SK-N-SH treated with all-trans-retinoic acid at 6 μM for 48 hours (cell line): Measurements from ENCODE around the gene UBXN11.
"Not testable (repeated sequence)": the region's sequence is repeated elsewhere in the genome, so short reads cannot be mapped to it uniquely, and the experiment has no call there.

Source experiments
- ATAC-seq: fragments of 200-7000 bp; cut with Tn5 transposase; 3 replicates; pipeline ENCODE4 v1.9.1; 2020; ENCODE audit warnings: mild to moderate bottlenecking, moderate library complexity
- ARNTL ChIP-seq: fragments of 450-650 bp; formaldehyde crosslinking; IDR thresholded peaks from 2 replicates; pipeline ENCODE4 v1.5.0; 2020; ENCODE audit warnings: low read depth, mild to moderate bottlenecking, moderate library complexity, borderline replicate concordance
- BACH2 ChIP-seq: fragments of 250-450 bp; sonication (Bioruptor Pico); IDR thresholded peaks from 2 replicates; pipeline ENCODE4 v1.9.0; 2021; ENCODE audit warnings: mild to moderate bottlenecking, borderline replicate concordance
- CSDC2 ChIP-seq: fragments of 250-450 bp; sonication (Bioruptor Pico); IDR thresholded peaks from 2 replicates; pipeline ENCODE4 v1.5.0; 2020; ENCODE audit warnings: mild to moderate bottlenecking, moderate library complexity
- ESRRG ChIP-seq: fragments of 250-450 bp; sonication (Bioruptor Pico); IDR thresholded peaks from 2 replicates; pipeline ENCODE4 v1.6.1; 2021; ENCODE audit warnings: mild to moderate bottlenecking
- OSR1 ChIP-seq: fragments of 250-450 bp; sonication (Bioruptor Pico); IDR thresholded peaks from 2 replicates; pipeline ENCODE4 v1.8.0; 2022; ENCODE audit warnings: moderate library complexity, mild to moderate bottlenecking, inconsistent platforms
- RARB ChIP-seq: fragments of 250-450 bp; sonication (Bioruptor Pico); IDR thresholded peaks from 2 replicates; pipeline ENCODE4 v1.8.0; 2021; ENCODE audit warnings: mild to moderate bottlenecking, moderate library complexity
- SNAI2 ChIP-seq: fragments of 250-450 bp; sonication (Bioruptor Pico); IDR thresholded peaks from 2 replicates; pipeline ENCODE4 v1.5.0; 2020; ENCODE audit warnings: mild to moderate bottlenecking, moderate library complexity
- TCF4 ChIP-seq: fragments of 250-450 bp; sonication (Bioruptor Pico); IDR thresholded peaks from 2 replicates; pipeline ENCODE4 v1.8.0; 2021; ENCODE audit warnings: mild to moderate bottlenecking, moderate library complexity, borderline replicate concordance
- TOX ChIP-seq: fragments of 250-450 bp; sonication (Bioruptor Pico); IDR thresholded peaks from 2 replicates; pipeline ENCODE4 v1.8.0; 2021; ENCODE audit warnings: mild to moderate bottlenecking, moderate library complexity, borderline replicate concordance
- TSHZ2 ChIP-seq: fragments of 250-450 bp; sonication (Bioruptor Pico); IDR thresholded peaks from 2 replicates; pipeline ENCODE4 v1.5.0; 2020; ENCODE audit warnings: mild to moderate bottlenecking, moderate library complexity
- ZC3H10 ChIP-seq: fragments of 250-450 bp; sonication (Bioruptor Pico); IDR thresholded peaks from 2 replicates; pipeline ENCODE4 v1.5.1; 2021; ENCODE audit warnings: mild to moderate bottlenecking, moderate library complexity
- ZFP3 ChIP-seq: fragments of 250-450 bp; sonication (Bioruptor Pico); IDR thresholded peaks from 2 replicates; pipeline ENCODE4 v1.5.0; 2020; ENCODE audit warnings: mild to moderate bottlenecking, moderate library complexity
- ZFP30 ChIP-seq: fragments of 450-650 bp; formaldehyde crosslinking; IDR thresholded peaks from 2 replicates; pipeline ENCODE4 v1.5.0; 2022; ENCODE audit warnings: mild to moderate bottlenecking, moderate library complexity
- ZNF565 ChIP-seq: fragments of 450-650 bp; formaldehyde crosslinking; conservative IDR thresholded peaks from 2 replicates; pipeline ENCODE4 v1.5.0; 2020; ENCODE audit warnings: low read depth, mild to moderate bottlenecking, moderate library complexity
- ZNF70 ChIP-seq: fragments of 450-650 bp; formaldehyde crosslinking; IDR thresholded peaks from 2 replicates; pipeline ENCODE4 v1.5.0; 2020; ENCODE audit warnings: mild to moderate bottlenecking, moderate library complexity
- ZNF8 ChIP-seq: fragments of 450-650 bp; formaldehyde crosslinking; IDR thresholded peaks from 2 replicates; pipeline ENCODE4 v1.5.0; 2020; ENCODE audit warnings: mild to moderate bottlenecking, moderate library complexity
- TF ChIP-seq, protein P1 (sequence below): fragments of 250-450 bp; sonication (Bioruptor Pico); IDR thresholded peaks from 2 replicates; pipeline ENCODE4 v1.8.0; 2021; ENCODE audit warnings: low read depth, mild to moderate bottlenecking, moderate library complexity, borderline replicate concordance
- TF ChIP-seq, protein P2 (sequence below): fragments of 250-450 bp; sonication (Bioruptor Pico); IDR thresholded peaks from 2 replicates; pipeline ENCODE4 v1.5.1; 2021; ENCODE audit warnings: mild to moderate bottlenecking, moderate library complexity
- TF ChIP-seq, protein P3 (sequence below): fragments of 250-450 bp; sonication (Bioruptor Pico); IDR thresholded peaks from 2 replicates; pipeline ENCODE4 v1.5.1; 2020; ENCODE audit warnings: low read depth, mild to moderate bottlenecking, moderate library complexity
- TF ChIP-seq, protein P4 (sequence below): fragments of 250-450 bp; sonication (Bioruptor Pico); IDR thresholded peaks from 2 replicates; pipeline ENCODE4 v1.8.0; 2020; ENCODE audit warnings: mild to moderate bottlenecking, moderate library complexity, borderline replicate concordance

The UBXN11 gene

DNA sequence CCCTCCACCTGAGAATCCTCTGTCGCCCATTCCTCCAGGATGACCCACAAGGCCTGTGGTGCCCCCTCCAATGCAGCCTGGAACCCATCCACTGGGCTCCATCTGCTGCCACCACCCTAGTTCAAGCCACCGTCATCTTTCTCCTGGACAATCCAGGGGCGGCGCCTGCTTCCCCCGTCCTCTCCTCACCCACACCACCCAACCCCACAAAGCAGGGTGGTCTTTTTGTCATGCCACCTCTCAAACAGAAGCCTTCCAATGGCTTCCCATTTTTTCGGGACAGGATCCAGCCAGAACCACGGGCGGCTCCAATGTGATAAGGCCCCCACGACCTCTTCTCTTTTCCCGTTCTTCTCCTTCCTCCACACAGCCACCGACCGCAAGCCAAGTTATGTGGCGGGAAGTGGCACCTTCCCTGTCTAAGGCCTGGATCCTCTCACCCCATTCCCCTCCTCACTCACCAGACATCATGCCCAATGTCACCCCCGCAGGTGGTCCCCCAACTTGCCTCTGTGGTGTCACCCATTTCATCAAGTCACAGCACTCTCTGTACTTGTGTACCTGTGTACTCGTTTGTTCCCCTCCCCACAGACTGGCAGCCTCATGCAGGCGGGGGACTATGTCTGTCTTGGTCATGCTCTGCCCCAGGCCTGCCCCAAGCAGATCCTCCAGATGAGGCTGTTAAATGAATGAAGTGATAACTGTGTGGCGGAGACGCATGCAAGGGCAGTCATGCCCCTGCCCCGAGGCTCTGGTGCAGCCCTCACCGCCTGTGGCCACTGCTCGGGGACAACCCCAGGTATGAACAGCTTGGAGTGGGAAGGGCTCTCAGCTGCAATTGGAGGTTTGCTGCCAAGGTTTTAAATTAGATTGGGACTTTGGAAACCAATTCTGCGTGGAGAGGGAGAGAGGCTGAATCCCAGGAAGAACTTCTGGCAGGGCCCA lies 11.0 kb downstream of the UBXN11 start:
- TF ChIP-seq ZNF70 (no peak), BACH2 (no peak), ARNTL (CRISPR knock-in tag) (no peak), CSDC2 (CRISPR knock-in tag) (no peak), SNAI2 (CRISPR knock-in tag) (no peak), ZFP3 (CRISPR knock-in tag) (no peak), ZNF565 (no peak), TCF4 (CRISPR knock-in tag) (no peak), ZNF8 (CRISPR knock-in tag) (no peak)
- no peak for ATAC-seq

DNA sequence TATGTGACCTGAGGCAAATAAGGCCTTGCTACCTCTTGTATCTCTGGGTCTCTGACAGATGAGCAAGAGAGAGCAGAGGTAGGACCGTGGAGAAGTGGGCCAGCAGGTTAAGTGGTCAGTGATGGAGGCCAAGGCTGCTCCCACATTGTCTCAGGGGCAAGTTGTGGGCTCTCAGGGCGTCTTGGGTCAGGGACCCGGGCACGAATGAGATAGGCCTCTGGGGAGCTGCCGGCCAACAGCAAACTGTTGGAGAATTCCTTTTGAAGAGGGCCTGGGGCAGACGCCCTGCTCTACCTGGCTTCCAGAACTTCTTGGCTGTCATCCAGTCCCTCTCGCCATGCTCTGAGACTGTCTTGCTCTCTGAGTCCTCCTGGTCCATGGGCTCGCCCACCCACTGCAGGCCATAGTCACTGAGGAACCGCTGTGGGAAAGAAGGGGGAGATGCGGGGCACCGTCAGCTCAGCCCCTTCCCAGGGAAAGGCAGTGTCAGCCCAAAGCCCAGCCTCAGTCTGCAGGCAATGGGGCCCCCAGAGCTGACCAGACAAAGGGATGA lies 12.4 kb downstream of the UBXN11 start:
- ATAC-seq, result no peak
- TF ChIP-seq OSR1 (CRISPR knock-in tag), result no peak
- TF ChIP-seq ARNTL (CRISPR knock-in tag), result no peak
- TF ChIP-seq ESRRG (CRISPR knock-in tag), result no peak
- no peak for TF ChIP-seq RARB (CRISPR knock-in tag)
- TF ChIP-seq TOX (CRISPR knock-in tag), result no peak

DNA sequence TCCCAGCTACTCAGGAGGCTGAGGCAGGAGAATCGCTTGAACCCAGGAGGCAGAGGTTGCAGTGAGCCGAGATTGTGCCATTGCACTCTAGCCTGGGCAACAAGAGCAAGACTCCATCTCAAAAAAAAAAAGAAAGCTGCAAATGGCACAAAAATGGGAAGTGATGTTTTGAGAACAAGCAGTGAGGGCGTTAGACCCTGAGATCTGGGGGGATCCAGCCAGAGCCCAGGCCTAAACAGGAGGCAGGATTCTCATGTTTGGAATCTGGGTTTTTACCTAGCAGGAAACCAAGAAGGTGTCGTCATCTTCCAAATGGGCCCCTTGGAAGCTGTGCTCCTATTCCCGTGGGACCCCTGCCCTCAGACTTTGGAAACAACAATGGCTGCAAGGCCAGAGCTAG lies 13.7 kb downstream of the UBXN11 start:
- ATAC-seq, result not testable (repeated sequence)

GRCh38 chr1:26291939-26292338 lies 14.5 kb downstream of the UBXN11 start:
- no peak for ATAC-seq
- TF ChIP-seq RARB (CRISPR knock-in tag) (no peak), ZFP30 (CRISPR knock-in tag) (no peak), CSDC2 (CRISPR knock-in tag) (no peak), ZNF70 (no peak), ESRRG (CRISPR knock-in tag) (no peak), ZC3H10 (no peak), OSR1 (CRISPR knock-in tag) (no peak)
- TF ChIP-seq, protein P1, sequence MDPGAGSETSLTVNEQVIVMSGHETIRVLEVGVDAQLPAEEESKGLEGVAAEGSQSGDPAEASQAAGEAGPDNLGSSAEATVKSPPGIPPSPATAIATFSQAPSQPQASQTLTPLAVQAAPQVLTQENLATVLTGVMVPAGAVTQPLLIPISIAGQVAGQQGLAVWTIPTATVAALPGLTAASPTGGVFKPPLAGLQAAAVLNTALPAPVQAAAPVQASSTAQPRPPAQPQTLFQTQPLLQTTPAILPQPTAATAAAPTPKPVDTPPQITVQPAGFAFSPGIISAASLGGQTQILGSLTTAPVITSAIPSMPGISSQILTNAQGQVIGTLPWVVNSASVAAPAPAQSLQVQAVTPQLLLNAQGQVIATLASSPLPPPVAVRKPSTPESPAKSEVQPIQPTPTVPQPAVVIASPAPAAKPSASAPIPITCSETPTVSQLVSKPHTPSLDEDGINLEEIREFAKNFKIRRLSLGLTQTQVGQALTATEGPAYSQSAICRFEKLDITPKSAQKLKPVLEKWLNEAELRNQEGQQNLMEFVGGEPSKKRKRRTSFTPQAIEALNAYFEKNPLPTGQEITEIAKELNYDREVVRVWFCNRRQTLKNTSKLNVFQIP (CRISPR knock-in tag), result no peak
- TF ChIP-seq, protein P2, sequence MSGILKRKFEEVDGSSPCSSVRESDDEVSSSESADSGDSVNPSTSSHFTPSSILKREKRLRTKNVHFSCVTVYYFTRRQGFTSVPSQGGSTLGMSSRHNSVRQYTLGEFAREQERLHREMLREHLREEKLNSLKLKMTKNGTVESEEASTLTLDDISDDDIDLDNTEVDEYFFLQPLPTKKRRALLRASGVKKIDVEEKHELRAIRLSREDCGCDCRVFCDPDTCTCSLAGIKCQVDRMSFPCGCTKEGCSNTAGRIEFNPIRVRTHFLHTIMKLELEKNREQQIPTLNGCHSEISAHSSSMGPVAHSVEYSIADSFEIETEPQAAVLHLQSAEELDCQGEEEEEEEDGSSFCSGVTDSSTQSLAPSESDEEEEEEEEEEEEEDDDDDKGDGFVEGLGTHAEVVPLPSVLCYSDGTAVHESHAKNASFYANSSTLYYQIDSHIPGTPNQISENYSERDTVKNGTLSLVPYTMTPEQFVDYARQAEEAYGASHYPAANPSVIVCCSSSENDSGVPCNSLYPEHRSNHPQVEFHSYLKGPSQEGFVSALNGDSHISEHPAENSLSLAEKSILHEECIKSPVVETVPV (CRISPR knock-in tag), result no peak
- TF ChIP-seq, protein P3, sequence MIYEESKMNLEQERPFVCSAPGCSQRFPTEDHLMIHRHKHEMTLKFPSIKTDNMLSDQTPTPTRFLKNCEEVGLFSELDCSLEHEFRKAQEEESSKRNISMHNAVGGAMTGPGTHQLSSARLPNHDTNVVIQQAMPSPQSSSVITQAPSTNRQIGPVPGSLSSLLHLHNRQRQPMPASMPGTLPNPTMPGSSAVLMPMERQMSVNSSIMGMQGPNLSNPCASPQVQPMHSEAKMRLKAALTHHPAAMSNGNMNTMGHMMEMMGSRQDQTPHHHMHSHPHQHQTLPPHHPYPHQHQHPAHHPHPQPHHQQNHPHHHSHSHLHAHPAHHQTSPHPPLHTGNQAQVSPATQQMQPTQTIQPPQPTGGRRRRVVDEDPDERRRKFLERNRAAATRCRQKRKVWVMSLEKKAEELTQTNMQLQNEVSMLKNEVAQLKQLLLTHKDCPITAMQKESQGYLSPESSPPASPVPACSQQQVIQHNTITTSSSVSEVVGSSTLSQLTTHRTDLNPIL, result no peak

DNA sequence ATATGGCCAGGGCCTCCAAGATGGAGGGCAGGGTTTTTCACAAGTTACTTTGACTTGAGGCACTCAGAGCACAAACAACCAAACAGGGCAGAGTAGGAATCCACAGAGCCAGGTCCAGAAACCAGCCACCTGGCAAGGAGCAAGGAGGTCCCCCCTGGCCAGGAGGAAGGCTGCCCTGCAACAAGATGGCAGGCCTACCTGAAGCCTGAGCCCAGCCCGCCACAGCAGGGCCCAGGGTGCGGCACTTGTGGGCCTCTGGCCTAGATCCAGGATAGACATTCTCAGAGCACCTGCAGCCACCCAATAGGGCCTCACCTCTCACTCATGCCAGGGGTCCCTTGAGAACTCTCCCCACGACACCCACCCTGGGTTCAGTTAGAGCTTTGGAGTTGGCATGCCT lies 15.0 kb downstream of the UBXN11 start:
- TF ChIP-seq ZFP30 (CRISPR knock-in tag) (no peak), TSHZ2 (no peak), ZFP3 (CRISPR knock-in tag) (no peak), OSR1 (CRISPR knock-in tag) (no peak), ZNF8 (CRISPR knock-in tag) (no peak), ARNTL (CRISPR knock-in tag) (no peak), ZNF565 (no peak), ZC3H10 (no peak), BACH2 (no peak), CSDC2 (CRISPR knock-in tag) (no peak), TCF4 (CRISPR knock-in tag) (no peak)
- TF ChIP-seq, protein P4, sequence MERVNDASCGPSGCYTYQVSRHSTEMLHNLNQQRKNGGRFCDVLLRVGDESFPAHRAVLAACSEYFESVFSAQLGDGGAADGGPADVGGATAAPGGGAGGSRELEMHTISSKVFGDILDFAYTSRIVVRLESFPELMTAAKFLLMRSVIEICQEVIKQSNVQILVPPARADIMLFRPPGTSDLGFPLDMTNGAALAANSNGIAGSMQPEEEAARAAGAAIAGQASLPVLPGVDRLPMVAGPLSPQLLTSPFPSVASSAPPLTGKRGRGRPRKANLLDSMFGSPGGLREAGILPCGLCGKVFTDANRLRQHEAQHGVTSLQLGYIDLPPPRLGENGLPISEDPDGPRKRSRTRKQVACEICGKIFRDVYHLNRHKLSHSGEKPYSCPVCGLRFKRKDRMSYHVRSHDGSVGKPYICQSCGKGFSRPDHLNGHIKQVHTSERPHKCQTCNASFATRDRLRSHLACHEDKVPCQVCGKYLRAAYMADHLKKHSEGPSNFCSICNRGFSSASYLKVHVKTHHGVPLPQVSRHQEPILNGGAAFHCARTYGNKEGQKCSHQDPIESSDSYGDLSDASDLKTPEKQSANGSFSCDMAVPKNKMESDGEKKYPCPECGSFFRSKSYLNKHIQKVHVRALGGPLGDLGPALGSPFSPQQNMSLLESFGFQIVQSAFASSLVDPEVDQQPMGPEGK (CRISPR knock-in tag), result no peak
- TF ChIP-seq, protein P2 (CRISPR knock-in tag), result no peak
- TF ChIP-seq, all 23 proteins: peak for 0
- no peak for ATAC-seq
